Caco-2 (cell line): Measurements from ENCODE around the gene UGT1A3. TPM values are rescaled to one million over a fixed set of nuclear protein-coding genes. Genes with fewer than 3 reads are reported as not detected.

ENCODE experiments used
- BruUV-seq: library from RNA; stranded (reverse); fragments of 400-500 nt; replicated peaks from 2 replicates; lab custom pipeline; 2021; lab: Mats Ljungman, UMichigan
- CTCF ChIA-PET: fragments of 300-600 bp; sonication (Branson Sonifier 250); formaldehyde crosslinking; loops from one replicate; lab custom pipeline; 2022; ENCODE audit warnings: antibody characterized with exemption; lab: Charles Lee
- POLR2A ChIA-PET: fragments of 300-600 bp; sonication (Branson Sonifier 250); formaldehyde crosslinking; loops from one replicate; lab custom pipeline; 2022; ENCODE audit warnings: antibody characterized with exemption; lab: Charles Lee
- DNase-seq, 2 experiments: peaks; one replicate each; pipeline versions ENCODE4 v3.0.0 to v3.0.0-alpha.2; 2020 to 2022
- H3K27me3 ChIP-seq: replicated peaks from 2 replicates; pipeline ENCODE4 v1.6.0; 2011; ENCODE audit warnings: low read length; ENCODE audit not compliant: control insufficient read depth, insufficient read depth
- H3K36me3 ChIP-seq: 2 replicates; pipeline ENCODE4 v1.5.1; 2011; ENCODE audit warnings: low read length; ENCODE audit not compliant: control insufficient read depth, insufficient read depth
- H3K4me1 ChIP-seq: fragments of 250-450 bp; sonication (Bioruptor Pico); 2 replicates; pipeline ENCODE4 v1.5.1; 2020; ENCODE audit warnings: mild to moderate bottlenecking
- H3K4me3 ChIP-seq: 2 replicates; pipeline ENCODE4 v1.5.1; 2011; ENCODE audit warnings: low read depth, mild to moderate bottlenecking, control low read depth, low read length
- H3K9me3 ChIP-seq: fragments of 250-450 bp; sonication (Bioruptor Pico); 2 replicates; pipeline ENCODE4 v1.5.1; 2020; ENCODE audit warnings: mild to moderate bottlenecking, moderate library complexity
- H3K27ac Mint-ChIP-seq: one replicate; pipeline ENCODE4 v1.8.0; 2022; ENCODE audit warnings: mixed read lengths; ENCODE audit not compliant: unreplicated experiment
- H3K27me3 Mint-ChIP-seq: one replicate; pipeline ENCODE4 v1.8.0; 2022; ENCODE audit warnings: mixed read lengths; ENCODE audit not compliant: insufficient read depth, unreplicated experiment
- H3K36me3 Mint-ChIP-seq: one replicate; pipeline ENCODE4 v1.8.0; 2022; ENCODE audit warnings: mild to moderate bottlenecking, mixed read lengths; ENCODE audit not compliant: insufficient read depth, unreplicated experiment
- H3K4me1 Mint-ChIP-seq: one replicate; pipeline ENCODE4 v1.8.0; 2022; ENCODE audit warnings: low read depth, mixed read lengths; ENCODE audit not compliant: unreplicated experiment
- H3K4me3 Mint-ChIP-seq: one replicate; pipeline ENCODE4 v1.8.0; 2022; ENCODE audit warnings: mild to moderate bottlenecking, moderate library complexity, mixed read lengths; ENCODE audit not compliant: unreplicated experiment
- H3K9me3 Mint-ChIP-seq: one replicate; pipeline ENCODE4 v1.8.0; 2022; ENCODE audit warnings: mixed read lengths; ENCODE audit not compliant: unreplicated experiment
- intact Hi-C: fragments of 100-400 bp; cut with micrococcal nuclease; formaldehyde crosslinking; loops from one replicate; pipeline ENCODE4 v1.10.0; 2022; ENCODE audit not compliant: unreplicated experiment
- total RNA-seq: library from RNA; stranded (reverse); gene quantifications from 2 replicates; pipeline ENCODE4 v1.2.3, GENCODE V29; 2022
- TF ChIP-seq, protein P1 (sequence below), 2 experiments: fragments of 200-600 bp in 1 of 2; IDR thresholded peaks; 1 replicate in 1 of 2; 2 replicates in 1 of 2; pipeline versions ENCODE4 v1.5.1 to v1.8.0; 2011 to 2022; ENCODE audit warnings: antibody characterized with exemption in 1 of 2, control low read depth in 1 of 2, inconsistent platforms in 1 of 2, low read depth in 1 of 2, low read length in 1 of 2, mild to moderate bottlenecking in 1 of 2, moderate library complexity in 1 of 2; ENCODE audit not compliant: insufficient read depth in 1 of 2, severe bottlenecking in 1 of 2, unreplicated experiment in 1 of 2

UGT1A3 gene
- total RNA-seq, 1 experiment from 2014 or later, result 0.64 TPM

DNA sequence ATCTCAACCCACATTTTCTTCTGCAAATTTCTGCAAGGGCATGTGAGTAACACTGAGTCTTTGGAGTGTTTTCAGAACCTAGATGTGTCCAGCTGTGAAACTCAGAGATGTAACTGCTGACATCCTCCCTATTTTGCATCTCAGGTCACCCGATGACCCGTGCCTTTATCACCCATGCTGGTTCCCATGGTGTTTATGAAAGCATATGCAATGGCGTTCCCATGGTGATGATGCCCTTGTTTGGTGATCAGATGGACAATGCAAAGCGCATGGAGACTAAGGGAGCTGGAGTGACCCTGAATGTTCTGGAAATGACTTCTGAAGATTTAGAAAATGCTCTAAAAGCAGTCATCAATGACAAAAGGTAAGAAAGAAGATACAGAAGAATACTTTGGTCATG lies 39.2 kb downstream of the UGT1A3 start:
- intact Hi-C loops, result no loop called here
- Mint-ChIP-seq H3K36me3 (peaks cover 23% of the 10 kb centered on the region), H3K4me1 (peaks cover 9% of the 10 kb centered on the region), H3K9me3 (no peaks in the 10 kb centered on the region), H3K27me3 (no peaks in the 10 kb centered on the region), H3K4me3 (no peak overlapping the region), H3K27ac (no peak overlapping the region)
- no peaks in the 10 kb centered on the region for H3K36me3 ChIP-seq
- no peaks in the 10 kb centered on the region for H3K4me1 ChIP-seq
- ChIA-PET POLR2A (no interaction called here), CTCF (no interaction called here)
- no TSS peak for BruUV-seq
- no peak for DNase-seq
- H3K4me3 ChIP-seq, result no peak overlapping the region
- no peaks in the 10 kb centered on the region for H3K9me3 ChIP-seq
- TF ChIP-seq, protein P1, sequence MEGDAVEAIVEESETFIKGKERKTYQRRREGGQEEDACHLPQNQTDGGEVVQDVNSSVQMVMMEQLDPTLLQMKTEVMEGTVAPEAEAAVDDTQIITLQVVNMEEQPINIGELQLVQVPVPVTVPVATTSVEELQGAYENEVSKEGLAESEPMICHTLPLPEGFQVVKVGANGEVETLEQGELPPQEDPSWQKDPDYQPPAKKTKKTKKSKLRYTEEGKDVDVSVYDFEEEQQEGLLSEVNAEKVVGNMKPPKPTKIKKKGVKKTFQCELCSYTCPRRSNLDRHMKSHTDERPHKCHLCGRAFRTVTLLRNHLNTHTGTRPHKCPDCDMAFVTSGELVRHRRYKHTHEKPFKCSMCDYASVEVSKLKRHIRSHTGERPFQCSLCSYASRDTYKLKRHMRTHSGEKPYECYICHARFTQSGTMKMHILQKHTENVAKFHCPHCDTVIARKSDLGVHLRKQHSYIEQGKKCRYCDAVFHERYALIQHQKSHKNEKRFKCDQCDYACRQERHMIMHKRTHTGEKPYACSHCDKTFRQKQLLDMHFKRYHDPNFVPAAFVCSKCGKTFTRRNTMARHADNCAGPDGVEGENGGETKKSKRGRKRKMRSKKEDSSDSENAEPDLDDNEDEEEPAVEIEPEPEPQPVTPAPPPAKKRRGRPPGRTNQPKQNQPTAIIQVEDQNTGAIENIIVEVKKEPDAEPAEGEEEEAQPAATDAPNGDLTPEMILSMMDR (IDR thresholded peaks at IDR 0.05; ENCODE audit: insufficient read depth in 1 of 2, low read depth in 1 of 2, low read length in 1 of 2, severe bottlenecking in 1 of 2, unreplicated experiment in 1 of 2), result no peak
- no peaks in the 10 kb centered on the region for H3K27me3 ChIP-seq

DNA sequence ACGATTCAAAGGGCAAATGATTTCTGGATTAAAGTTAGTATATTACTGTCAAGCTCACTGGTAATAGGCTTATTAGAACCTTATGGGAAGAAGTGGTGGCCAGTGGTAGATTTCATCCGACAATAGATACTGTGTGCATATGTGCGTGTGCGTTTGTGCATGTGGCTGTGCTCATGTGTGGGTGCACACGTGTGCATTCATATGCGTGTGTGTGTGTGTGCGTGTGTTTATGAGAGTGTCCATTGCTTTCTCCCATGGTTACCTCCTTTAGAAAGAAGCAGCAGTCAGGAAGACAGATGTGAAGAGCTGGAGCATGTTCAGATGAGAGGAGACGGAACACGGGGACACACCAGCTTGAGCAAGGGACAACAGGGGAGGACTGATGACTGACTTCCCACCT lies 40.4 kb downstream of the UGT1A3 start:
- peaks cover under 1% of the 10 kb centered on the region for H3K4me1 Mint-ChIP-seq
- ChIA-PET CTCF (no interaction called here), POLR2A (no interaction called here)

DNA sequence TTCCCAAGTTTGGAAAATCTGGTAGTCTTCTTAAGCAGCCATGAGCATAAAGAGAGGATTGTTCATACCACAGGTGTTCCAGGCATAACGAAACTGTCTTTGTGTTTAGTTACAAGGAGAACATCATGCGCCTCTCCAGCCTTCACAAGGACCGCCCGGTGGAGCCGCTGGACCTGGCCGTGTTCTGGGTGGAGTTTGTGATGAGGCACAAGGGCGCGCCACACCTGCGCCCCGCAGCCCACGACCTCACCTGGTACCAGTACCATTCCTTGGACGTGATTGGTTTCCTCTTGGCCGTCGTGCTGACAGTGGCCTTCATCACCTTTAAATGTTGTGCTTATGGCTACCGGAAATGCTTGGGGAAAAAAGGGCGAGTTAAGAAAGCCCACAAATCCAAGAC lies 43.3 kb downstream of the UGT1A3 start:
- peaks cover 25% of the 10 kb centered on the region for H3K36me3 Mint-ChIP-seq
- no peaks in the 10 kb centered on the region for H3K4me1 Mint-ChIP-seq
- H3K27ac Mint-ChIP-seq, result no peak overlapping the region
- Histone ChIP-seq H3K9me3 (no peaks in the 10 kb centered on the region), H3K4me3 (no peak overlapping the region), H3K27me3 (no peaks in the 10 kb centered on the region), H3K36me3 (no peaks in the 10 kb centered on the region), H3K4me1 (no peaks in the 10 kb centered on the region)
- DNase-seq, result no peak
- no TSS peak for BruUV-seq
- H3K27me3 Mint-ChIP-seq, result no peaks in the 10 kb centered on the region
- intact Hi-C loops, result no loop called here
- CTCF ChIA-PET, result no interaction called here
- TF ChIP-seq, protein P1 (IDR thresholded peaks at IDR 0.05; ENCODE audit: insufficient read depth in 1 of 2, low read depth in 1 of 2, low read length in 1 of 2, severe bottlenecking in 1 of 2, unreplicated experiment in 1 of 2), result no peak
- H3K9me3 Mint-ChIP-seq, result peaks cover 10% of the 10 kb centered on the region
- POLR2A ChIA-PET, result no interaction called here
- H3K4me3 Mint-ChIP-seq, result no peak overlapping the region

More for the DNA sequence above, 40.4 kb downstream of the UGT1A3 start:
- no peak for DNase-seq
- TF ChIP-seq, protein P1 (IDR thresholded peaks at IDR 0.05; ENCODE audit: insufficient read depth in 1 of 2, low read depth in 1 of 2, low read length in 1 of 2, severe bottlenecking in 1 of 2, unreplicated experiment in 1 of 2), result no peak
- Mint-ChIP-seq H3K9me3 (no peaks in the 10 kb centered on the region), H3K4me3 (no peak overlapping the region), H3K27ac (no peak overlapping the region), H3K27me3 (no peaks in the 10 kb centered on the region), H3K36me3 (peaks cover 14% of the 10 kb centered on the region)
- no peaks in the 10 kb centered on the region for H3K36me3 ChIP-seq
- H3K4me1 ChIP-seq, result no peaks in the 10 kb centered on the region
- no peaks in the 10 kb centered on the region for H3K9me3 ChIP-seq
- intact Hi-C loops, result no loop called here
- H3K27me3 ChIP-seq, result no peaks in the 10 kb centered on the region
- H3K4me3 ChIP-seq, result no peak overlapping the region
- BruUV-seq, result no TSS peak
